Calu3 (cell line): ENCODE results near the gene HIVEP2. TPM values are rescaled to one million over a fixed set of nuclear protein-coding genes. Genes with fewer than 3 reads are reported as not detected.

Source experiments
- BruUV-seq: library from RNA; stranded (reverse); fragments of 400-500 nt; replicated peaks from 2 replicates; lab custom pipeline; 2021; lab: Mats Ljungman, UMichigan
- CTCF ChIA-PET: fragments of 300-600 bp; sonication (Branson Sonifier 250); formaldehyde crosslinking; loops from one replicate; lab custom pipeline; 2022; ENCODE audit warnings: antibody characterized with exemption; lab: Charles Lee
- DNase-seq: peaks from one replicate; pipeline ENCODE4 v3.0.0; 2022
- H3K27ac Mint-ChIP-seq: one replicate; pipeline ENCODE4 v1.8.0; 2022; ENCODE audit warnings: mixed read lengths; ENCODE audit not compliant: unreplicated experiment
- H3K27me3 Mint-ChIP-seq: one replicate; pipeline ENCODE4 v1.8.0; 2022; ENCODE audit warnings: mixed read lengths; ENCODE audit not compliant: unreplicated experiment
- H3K36me3 Mint-ChIP-seq: one replicate; pipeline ENCODE4 v1.8.0; 2022; ENCODE audit warnings: mild to moderate bottlenecking, moderate library complexity, mixed read lengths; ENCODE audit not compliant: insufficient read depth, unreplicated experiment
- H3K4me1 Mint-ChIP-seq: one replicate; pipeline ENCODE4 v1.8.0; 2022; ENCODE audit warnings: mild to moderate bottlenecking, low read depth, mixed read lengths; ENCODE audit not compliant: unreplicated experiment
- H3K4me3 Mint-ChIP-seq: one replicate; pipeline ENCODE4 v1.8.0; 2022; ENCODE audit warnings: mild to moderate bottlenecking, low read depth, moderate library complexity, mixed read lengths; ENCODE audit not compliant: unreplicated experiment
- H3K9me3 Mint-ChIP-seq: one replicate; pipeline ENCODE4 v1.8.0; 2022; ENCODE audit warnings: low read depth, mixed read lengths; ENCODE audit not compliant: unreplicated experiment
- intact Hi-C: fragments of 100-400 bp; cut with micrococcal nuclease; formaldehyde crosslinking; loops from one replicate; pipeline ENCODE4 v1.10.0; 2022; ENCODE audit not compliant: unreplicated experiment
- total RNA-seq: library from RNA; stranded (reverse); gene quantifications from 2 replicates; pipeline ENCODE4 v1.2.3, GENCODE V29; 2022
- TF ChIP-seq, protein P1 (sequence below): fragments of 200-600 bp; IDR thresholded peaks from one replicate; pipeline ENCODE4 v1.8.0; 2022; ENCODE audit warnings: antibody characterized with exemption; ENCODE audit not compliant: unreplicated experiment

HIVEP2 gene
- total RNA-seq, 1 experiment from 2014 or later = 18.4 TPM

DNA sequence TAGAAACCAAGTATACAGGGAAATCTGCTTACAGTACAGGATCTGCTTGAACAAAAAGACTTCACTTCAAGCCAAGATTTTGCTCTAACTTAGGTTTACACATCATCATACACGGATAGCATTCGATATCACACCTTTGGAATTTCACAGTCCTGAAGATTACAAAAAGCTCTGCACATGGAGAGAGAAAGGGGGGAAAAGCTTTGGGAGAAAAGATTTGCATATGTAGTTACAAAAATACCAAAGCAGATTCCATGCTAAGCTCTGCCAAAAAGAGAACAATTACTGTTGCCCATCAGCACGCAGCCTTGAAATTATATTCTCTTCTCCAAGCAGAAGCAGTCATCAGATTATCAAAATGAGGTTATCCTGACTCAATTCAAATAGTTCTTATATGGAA is 62.0 kb downstream of the HIVEP2 start:
- CTCF ChIA-PET = no interaction called here
- Mint-ChIP-seq H3K27ac (no peak overlapping the region), H3K27me3 (no peaks in the 10 kb centered on the region), H3K4me1 (peaks cover 26% of the 10 kb centered on the region), H3K9me3 (no peaks in the 10 kb centered on the region), H3K36me3 (peaks cover 18% of the 10 kb centered on the region), H3K4me3 (no peak overlapping the region)
- no TSS peak for BruUV-seq
- intact Hi-C loops = no loop called here
- TF ChIP-seq, protein P1, sequence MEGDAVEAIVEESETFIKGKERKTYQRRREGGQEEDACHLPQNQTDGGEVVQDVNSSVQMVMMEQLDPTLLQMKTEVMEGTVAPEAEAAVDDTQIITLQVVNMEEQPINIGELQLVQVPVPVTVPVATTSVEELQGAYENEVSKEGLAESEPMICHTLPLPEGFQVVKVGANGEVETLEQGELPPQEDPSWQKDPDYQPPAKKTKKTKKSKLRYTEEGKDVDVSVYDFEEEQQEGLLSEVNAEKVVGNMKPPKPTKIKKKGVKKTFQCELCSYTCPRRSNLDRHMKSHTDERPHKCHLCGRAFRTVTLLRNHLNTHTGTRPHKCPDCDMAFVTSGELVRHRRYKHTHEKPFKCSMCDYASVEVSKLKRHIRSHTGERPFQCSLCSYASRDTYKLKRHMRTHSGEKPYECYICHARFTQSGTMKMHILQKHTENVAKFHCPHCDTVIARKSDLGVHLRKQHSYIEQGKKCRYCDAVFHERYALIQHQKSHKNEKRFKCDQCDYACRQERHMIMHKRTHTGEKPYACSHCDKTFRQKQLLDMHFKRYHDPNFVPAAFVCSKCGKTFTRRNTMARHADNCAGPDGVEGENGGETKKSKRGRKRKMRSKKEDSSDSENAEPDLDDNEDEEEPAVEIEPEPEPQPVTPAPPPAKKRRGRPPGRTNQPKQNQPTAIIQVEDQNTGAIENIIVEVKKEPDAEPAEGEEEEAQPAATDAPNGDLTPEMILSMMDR = no peak
- no peak for DNase-seq

DNA sequence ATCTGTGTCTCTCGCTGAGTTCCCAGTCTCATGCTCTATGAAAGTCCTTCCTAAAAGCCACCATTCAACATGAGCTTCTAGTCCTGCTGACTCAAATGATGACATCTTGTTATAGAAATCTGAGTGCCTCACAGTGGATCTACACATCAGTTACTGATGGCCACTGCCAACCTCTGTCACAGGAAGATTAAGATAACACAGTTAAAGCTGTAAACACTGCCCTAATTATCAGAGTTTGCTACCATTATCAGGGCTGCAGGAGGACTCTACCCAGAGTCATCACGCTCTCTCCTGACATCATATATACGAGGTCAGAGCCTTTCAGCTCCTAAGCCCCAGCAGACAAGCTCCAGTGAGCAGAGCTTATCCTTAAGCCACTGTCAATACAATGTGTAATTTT is 63.2 kb downstream of the HIVEP2 start:
- Mint-ChIP-seq H3K9me3 (no peaks in the 10 kb centered on the region), H3K27ac (no peak overlapping the region), H3K36me3 (peaks cover 15% of the 10 kb centered on the region), H3K4me3 (no peak overlapping the region), H3K4me1 (peaks cover 21% of the 10 kb centered on the region), H3K27me3 (no peaks in the 10 kb centered on the region)
- no peak for DNase-seq
- no TSS peak for BruUV-seq
- intact Hi-C loops = no loop called here
- CTCF ChIA-PET = no interaction called here
- TF ChIP-seq, protein P1 = no peak

DNA sequence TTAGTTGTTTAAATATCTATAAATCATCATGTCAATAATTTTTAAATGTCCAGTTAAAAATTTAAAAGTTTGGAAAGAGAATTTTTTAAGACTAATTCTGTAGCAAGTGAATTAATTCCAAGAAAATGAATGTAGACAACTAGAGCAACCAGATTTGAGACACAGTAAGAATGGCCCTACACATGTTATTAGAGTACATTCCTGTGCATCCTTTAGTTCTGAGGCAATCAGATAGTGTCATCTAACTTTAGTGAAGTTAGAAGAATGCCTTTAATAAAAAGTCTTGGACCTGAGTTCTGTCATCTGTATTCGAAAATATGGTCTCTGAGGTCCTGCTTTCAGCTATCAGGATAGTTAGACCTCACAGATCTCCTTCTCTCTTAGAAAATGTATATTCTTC is 63.7 kb downstream of the HIVEP2 start:
- H3K4me3 Mint-ChIP-seq = no peak overlapping the region
- intact Hi-C loops = no loop called here
- H3K9me3 Mint-ChIP-seq = no peaks in the 10 kb centered on the region
- H3K36me3 Mint-ChIP-seq = peaks cover 10% of the 10 kb centered on the region
- TF ChIP-seq, protein P1 = no peak
- BruUV-seq = no TSS peak
- H3K27me3 Mint-ChIP-seq = no peaks in the 10 kb centered on the region
- CTCF ChIA-PET = no interaction called here
- DNase-seq = no peak
- H3K4me1 Mint-ChIP-seq = peaks cover 20% of the 10 kb centered on the region
- H3K27ac Mint-ChIP-seq = no peak overlapping the region

DNA sequence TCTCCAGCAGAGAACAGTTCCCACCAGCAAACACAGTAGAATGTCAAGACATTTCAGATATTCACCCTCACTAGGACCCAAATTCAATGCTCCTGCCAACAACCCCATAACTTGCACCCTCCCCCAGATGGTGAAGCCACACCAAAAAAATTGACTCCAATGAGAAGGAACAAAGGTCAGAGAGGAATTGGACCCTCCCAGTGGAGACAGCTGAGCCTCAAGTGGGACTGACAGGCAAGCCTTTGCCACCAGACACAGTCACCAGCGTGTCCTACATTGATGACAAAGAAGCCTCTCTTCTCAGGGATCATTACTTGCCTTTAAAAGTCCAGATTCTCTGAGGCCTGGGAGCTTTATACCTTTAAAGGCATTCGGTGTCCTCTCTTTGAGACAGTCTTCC is 64.8 kb downstream of the HIVEP2 start:
- Mint-ChIP-seq H3K36me3 (peaks cover 3% of the 10 kb centered on the region), H3K4me3 (no peak overlapping the region), H3K27ac (no peak overlapping the region), H3K4me1 (peaks cover 23% of the 10 kb centered on the region), H3K27me3 (no peaks in the 10 kb centered on the region), H3K9me3 (no peaks in the 10 kb centered on the region)
- TF ChIP-seq, protein P1 = no peak
- CTCF ChIA-PET = no interaction called here
- BruUV-seq = no TSS peak
- DNase-seq = no peak
- intact Hi-C loops = no loop called here
